Germinal center (tissue), 1 donor: ENCODE data around the gene LENEP.

Experiments used
- DNase-seq: peaks from one replicate; pipeline ENCODE4 v3.0.0; 2012; ENCODE audit warnings: mixed read lengths, low spot score

LENEP gene

GRCh38 chr1:155011437-155012025, 18.1 kb downstream of the LENEP start:
- no peak for DNase-seq

- no peak for DNase-seq
These were observed 18.7 kb downstream of the LENEP start for GRCh38 chr1:155012026-155012546.

- DNase-seq, result no peak
These were observed 19.6 kb downstream of the LENEP start for GRCh38 chr1:155012776-155013602.

GRCh38 chr1:155013632-155014031, 20.2 kb downstream of the LENEP start:
- DNase-seq, result no peak

GRCh38 chr1:155014709-155015508, 21.5 kb downstream of the LENEP start:
- DNase-seq, result no peak

- DNase-seq, result no peak
These were observed 22.3 kb downstream of the LENEP start for GRCh38 chr1:155015527-155016230.

GRCh38 chr1:155016231-155016831, 22.9 kb downstream of the LENEP start:
- DNase-seq, result peak; percentile 63

- DNase-seq, result peak; percentile 84
These were observed 23.9 kb downstream of the LENEP start for GRCh38 chr1:155017041-155017945.

- DNase-seq, result no peak
These were observed 24.5 kb downstream of the LENEP start for GRCh38 chr1:155017946-155018316.

- no peak for DNase-seq
These were observed 25.4 kb downstream of the LENEP start for GRCh38 chr1:155018617-155019348.

GRCh38 chr1:155019377-155020245, 26.2 kb downstream of the LENEP start:
- no peak for DNase-seq

GRCh38 chr1:155022136-155022926, 28.9 kb downstream of the LENEP start:
- DNase-seq, result no peak

- no peak for DNase-seq
These were observed 29.5 kb downstream of the LENEP start for GRCh38 chr1:155022927-155023236.

- DNase-seq, result no peak
These were observed 30.2 kb downstream of the LENEP start for GRCh38 chr1:155023627-155024026.

- no peak for DNase-seq
These were observed 30.9 kb downstream of the LENEP start for GRCh38 chr1:155024315-155024714.

GRCh38 chr1:155026154-155026553, 32.8 kb downstream of the LENEP start:
- no peak for DNase-seq

- DNase-seq, result no peak
These were observed 33.2 kb downstream of the LENEP start for GRCh38 chr1:155026588-155026987.
